ENCODE results near the gene GALK2.

GALK2 gene

DNA sequence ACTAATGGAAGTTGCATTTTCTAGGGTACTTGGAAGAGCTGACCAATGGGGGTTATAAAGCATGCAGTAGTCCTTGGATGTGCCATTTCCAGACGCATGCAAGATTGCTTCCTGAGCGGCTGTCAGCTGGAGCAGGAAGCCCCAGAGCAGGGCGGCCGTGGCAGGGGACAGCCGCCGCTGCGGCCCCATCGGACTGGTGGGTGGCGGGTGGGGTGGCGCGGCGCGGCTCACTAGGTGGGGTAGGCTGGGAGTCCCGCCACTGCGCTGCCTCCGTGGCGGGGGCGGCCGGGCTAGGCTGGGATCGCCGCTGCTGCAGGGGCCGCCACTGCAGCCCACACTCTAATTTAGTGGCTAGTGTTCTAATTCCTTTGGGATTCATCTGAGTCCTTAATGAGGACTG, 196.4 kb downstream of the GALK2 start:
- DNase-seq, result no peak

DNA sequence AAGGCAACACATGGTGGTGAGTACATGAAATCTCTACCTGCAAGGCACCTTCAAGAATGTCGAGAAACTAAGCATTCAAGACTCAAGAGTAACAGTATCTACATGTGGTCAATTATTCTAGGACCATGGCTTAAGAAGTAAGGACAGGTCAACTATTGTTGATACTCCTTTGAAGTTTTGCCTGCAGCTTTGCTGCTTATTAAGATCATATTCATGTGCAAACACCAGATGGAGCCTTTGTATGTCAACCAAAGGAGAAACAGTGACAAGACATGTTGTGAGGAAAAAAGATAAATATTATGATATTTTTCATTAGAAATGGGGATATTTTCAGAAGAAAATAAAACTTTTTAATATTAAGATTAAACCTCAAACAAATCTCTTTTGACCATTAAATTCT, 200.7 kb downstream of the GALK2 start:
- DNase-seq, result peak in 1 of 2 experiments; percentile 2

DNA sequence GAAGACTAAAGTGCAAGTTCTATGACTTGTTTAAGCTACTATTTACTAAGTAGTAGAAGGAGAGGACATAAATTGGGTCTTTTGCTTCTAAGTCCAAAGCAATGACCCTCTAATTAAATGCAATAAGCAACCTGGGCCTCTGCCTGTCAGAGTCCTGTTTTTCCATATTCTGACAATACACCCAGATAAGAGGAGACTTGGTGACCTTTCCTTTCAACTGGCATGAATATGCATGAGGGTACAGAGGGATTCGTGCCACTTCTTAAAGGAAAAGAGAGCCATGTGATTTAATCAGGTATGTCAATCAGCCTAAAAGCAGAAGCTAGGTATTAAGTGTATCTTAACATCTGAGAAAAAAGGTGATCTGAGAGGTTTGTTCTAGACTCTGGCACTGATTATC, 202.3 kb downstream of the GALK2 start:
- peak in 1 of 2 experiments; percentile 0 for DNase-seq

DNA sequence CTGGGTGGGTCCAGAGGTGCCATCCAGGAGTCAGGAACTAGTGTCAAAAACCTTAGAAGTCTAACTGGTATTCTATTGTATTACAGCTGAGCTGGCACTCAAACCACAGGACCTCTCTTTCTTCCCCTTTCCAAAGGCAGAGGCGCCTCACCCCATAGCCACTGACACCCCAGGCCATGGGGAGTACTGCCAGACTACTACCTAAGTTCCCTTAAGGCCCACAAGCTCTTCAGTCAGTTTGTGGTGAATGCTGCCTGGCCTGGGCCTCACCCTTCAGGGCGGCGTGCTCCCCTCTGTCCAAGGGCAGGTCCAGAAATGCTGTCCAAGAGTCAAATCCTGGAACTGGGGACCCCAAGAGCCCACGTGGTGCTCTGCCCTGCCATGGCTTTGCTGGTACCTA, 209.9 kb downstream of the GALK2 start:
- DNase-seq, result no peak

DNA sequence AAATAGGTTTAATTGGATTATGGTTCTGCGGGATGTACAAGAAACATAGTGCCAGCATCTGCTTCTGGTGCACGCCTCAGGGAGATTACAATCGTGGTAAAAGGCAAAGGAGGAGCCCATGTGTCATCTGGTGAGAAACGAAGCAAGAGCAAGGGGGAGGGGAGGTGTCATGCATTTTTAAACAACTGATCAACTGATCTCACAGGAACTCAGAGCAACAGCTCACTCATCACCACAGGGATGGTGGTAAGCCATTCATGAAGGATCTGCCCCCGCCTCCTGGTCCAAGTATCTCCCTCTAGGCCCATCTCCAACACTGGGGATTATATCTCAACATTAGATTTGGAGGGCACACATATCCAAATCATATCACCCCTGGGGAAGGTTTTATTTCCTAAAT, 210.9 kb downstream of the GALK2 start:
- no peak for DNase-seq

Measured in NCI-H526 (cell line).